Keratinocyte (primary cell): ENCODE data around the gene NRG3. TPM values are rescaled to one million over a fixed set of nuclear protein-coding genes. Genes with fewer than 3 reads are reported as not detected.

Source experiments
- DNase-seq: peaks from one replicate; pipeline ENCODE4 v3.0.0-alpha.2; 2011; ENCODE audit warnings: low read depth, missing footprints, low spot score
- FAIRE-seq: peaks from 2 replicates; lab custom pipeline; 2011; peaks lifted over from hg19 to GRCh38; lab: Jason Lieb, UNC
- H2AFZ ChIP-seq: 2 replicates; pipeline ENCODE4 v1.6.0; 2012; ENCODE audit warnings: low read length, control low read depth, inconsistent platforms; ENCODE audit not compliant: control insufficient read depth
- H3K27ac ChIP-seq: 2 replicates; pipeline ENCODE4 v1.5.1; 2011; ENCODE audit warnings: low read length; ENCODE audit not compliant: control insufficient read depth, insufficient read depth
- H3K27me3 ChIP-seq: 3 replicates; pipeline ENCODE4 v1.6.0; 2011; ENCODE audit warnings: low read length; ENCODE audit not compliant: control insufficient read depth, insufficient read depth; ENCODE audit errors: extremely low read depth
- H3K36me3 ChIP-seq, 2 experiments: 2 replicates in 1 of 2; 3 replicates in 1 of 2; pipeline ENCODE4 v1.5.1; 2011; ENCODE audit warnings: low read length in 2 of 2, mild to moderate bottlenecking in 1 of 2; ENCODE audit not compliant: control insufficient read depth in 2 of 2, insufficient read depth in 2 of 2; ENCODE audit errors: extremely low read depth in 1 of 2
- H3K4me1 ChIP-seq: 3 replicates; pipeline ENCODE4 v1.5.1; 2011; ENCODE audit warnings: low read length; ENCODE audit not compliant: control insufficient read depth, insufficient read depth; ENCODE audit errors: extremely low read depth
- H3K4me2 ChIP-seq: 3 replicates; pipeline ENCODE4 v1.6.0; 2011; ENCODE audit warnings: low read depth, low read length; ENCODE audit not compliant: control insufficient read depth, insufficient read depth; ENCODE audit errors: extremely low read depth
- H3K4me3 ChIP-seq, 3 experiments: fragments of 200-600 bp in 1 of 3; sonication (generic) in 1 of 3; 2 replicates in 2 of 3; 3 replicates in 1 of 3; pipeline ENCODE4 v1.5.1; 2011 to 2016; ENCODE audit warnings: low read length in 3 of 3, mild to moderate bottlenecking in 3 of 3, control low read depth in 2 of 3, inconsistent platforms in 1 of 3, low read depth in 1 of 3, mixed read lengths in 1 of 3, mixed run types in 1 of 3, moderate library complexity in 1 of 3; ENCODE audit not compliant: control insufficient read depth in 2 of 3, insufficient read depth in 2 of 3; ENCODE audit errors: extremely low read depth in 1 of 3
- H3K79me2 ChIP-seq: 2 replicates; pipeline ENCODE4 v1.6.0; 2012; ENCODE audit warnings: low read length; ENCODE audit not compliant: control insufficient read depth, insufficient read depth
- H3K9ac ChIP-seq: 3 replicates; pipeline ENCODE4 v1.6.0; 2011; ENCODE audit warnings: low read length; ENCODE audit not compliant: control insufficient read depth, insufficient read depth; ENCODE audit errors: extremely low read depth
- H3K9me1 ChIP-seq: 3 replicates; pipeline ENCODE4 v1.6.0; 2011; ENCODE audit warnings: low read length; ENCODE audit not compliant: control insufficient read depth, insufficient read depth; ENCODE audit errors: extremely low read depth
- H3K9me3 ChIP-seq: 2 replicates; pipeline ENCODE4 v1.5.1; 2012; ENCODE audit warnings: low read depth, low read length; ENCODE audit not compliant: control insufficient read depth
- H4K20me1 ChIP-seq: 3 replicates; pipeline ENCODE4 v1.6.0; 2011; ENCODE audit warnings: low read length; ENCODE audit not compliant: control insufficient read depth, insufficient read depth; ENCODE audit errors: extremely low read depth
- CTCF ChIP-seq, 3 experiments: IDR thresholded peaks in 1 of 3; conservative IDR thresholded peaks in 1 of 3; optimal IDR thresholded peaks in 1 of 3; 2 replicates in 2 of 3; 3 replicates in 1 of 3; pipeline versions ENCODE3 to v1.5.1; 2011; ENCODE audit warnings: low read length in 3 of 3, mild to moderate bottlenecking in 3 of 3, moderate library complexity in 2 of 3, control low read depth in 1 of 3, inconsistent platforms in 1 of 3; ENCODE audit not compliant: insufficient read depth in 2 of 3; ENCODE audit errors: extremely low read depth in 1 of 3
- EZH2 ChIP-seq: IDR thresholded peaks from one replicate; pipeline ENCODE4 v1.6.1; 2012; ENCODE audit warnings: inconsistent platforms, mild to moderate bottlenecking, low read length, moderate library complexity
- dilution Hi-C: fragments of 300-500 bp; cut with MboI; formaldehyde crosslinking; loops from one replicate; pipeline ENCODE4 v1.7.0; 2020; ENCODE audit warnings: low sequenced_read_pairs; ENCODE audit not compliant: extremely low pct_ligation_motif_present
- polyA plus RNA-seq, 5 experiments: library from polyadenylated mRNA; depleted of rRNA in 3 of 5; stranded (reverse) in 3 of 5; stranded (forward) in 1 of 5; unstranded in 1 of 5; fragments of >200 nt; gene quantifications; 1 replicate in 1 of 5; 2 replicates in 3 of 5; 3 replicates in 1 of 5; pipeline versions ENCODE4 v1.2.1 to v1.2.3, GENCODE V29; 2011 to 2012; ENCODE audit warnings: missing spikeins in 2 of 5, low read depth in 1 of 5, low replicate concordance in 1 of 5

Gene NRG3
- polyA plus RNA-seq, 1 donor (not counting 4 experiments of a cell fraction or from before 2014, with no cell fraction given): not detected

- Histone ChIP-seq H3K4me3 (no peak overlapping the region), H3K27me3 (no peaks in the 10 kb centered on the region), H3K9me3 (no peaks in the 10 kb centered on the region), H3K27ac (no peak overlapping the region), H4K20me1 (no peaks in the 10 kb centered on the region), H3K9me1 (no peaks in the 10 kb centered on the region), H3K4me2 (no peak overlapping the region), H3K9ac (no peak overlapping the region), H2AFZ (no peak overlapping the region), H3K4me1 (no peaks in the 10 kb centered on the region), H3K36me3 (no peaks in the 10 kb centered on the region), H3K79me2 (no peaks in the 10 kb centered on the region)
- FAIRE-seq: no peak
- TF ChIP-seq EZH2: no peak
- no peak for TF ChIP-seq CTCF (optimal IDR thresholded peaks at IDR 0.05 in 1 of 3, IDR thresholded peaks at IDR 0.05 in 1 of 3, conservative IDR thresholded peaks at IDR 0.05 in 1 of 3; ENCODE audit: extremely low read depth in 1 of 3, insufficient read depth in 2 of 3, low read length in 3 of 3)
- no peak for DNase-seq
- dilution Hi-C loops: no loop called here
Observed at GRCh38 chr10:82397854-82398253, 522.9 kb downstream of the NRG3 start.

GRCh38 chr10:82399850-82400249 lies 524.9 kb downstream of the NRG3 start:
- H3K9me3 ChIP-seq: no peaks in the 10 kb centered on the region
- no peaks in the 10 kb centered on the region for H3K79me2 ChIP-seq
- H3K4me3 ChIP-seq: no peak overlapping the region
- no peaks in the 10 kb centered on the region for H3K36me3 ChIP-seq
- H3K9me1 ChIP-seq: no peaks in the 10 kb centered on the region
- H2AFZ ChIP-seq: no peak overlapping the region
- TF ChIP-seq EZH2 (no peak), CTCF (optimal IDR thresholded peaks at IDR 0.05 in 1 of 3, IDR thresholded peaks at IDR 0.05 in 1 of 3, conservative IDR thresholded peaks at IDR 0.05 in 1 of 3; ENCODE audit: extremely low read depth in 1 of 3, insufficient read depth in 2 of 3, low read length in 3 of 3) (no peak)
- no peak overlapping the region for H3K27ac ChIP-seq
- dilution Hi-C loops: no loop called here
- no peak for DNase-seq
- H3K9ac ChIP-seq: no peak overlapping the region
- no peaks in the 10 kb centered on the region for H4K20me1 ChIP-seq
- FAIRE-seq: no peak
- H3K4me1 ChIP-seq: no peaks in the 10 kb centered on the region
- no peak overlapping the region for H3K4me2 ChIP-seq
- no peaks in the 10 kb centered on the region for H3K27me3 ChIP-seq
